Neural cell (in vitro differentiated cells): ENCODE measurements around the gene MRTFB. TPM values are rescaled to one million over a fixed set of nuclear protein-coding genes. Genes with fewer than 3 reads are reported as not detected.

ENCODE experiments used
- H2AFZ ChIP-seq: fragments of 200-600, 300-800 bp; sonication (generic), shearing (Covaris generic); 2 replicates; pipeline ENCODE4 v1.6.0; 2014; ENCODE audit warnings: low read depth, mild to moderate bottlenecking, antibody characterized with exemption, low read length, moderate library complexity
- H3F3A ChIP-seq: fragments of 200-600 bp; shearing (Covaris generic); 2 replicates; pipeline ENCODE4 v1.6.1; 2016; ENCODE audit warnings: mild to moderate bottlenecking, moderate library complexity, mixed read lengths, antibody characterized with exemption, low read length; ENCODE audit not compliant: insufficient read depth, poor library complexity, severe bottlenecking
- H3K27ac ChIP-seq: fragments of 200-600, 300-800 bp; sonication (generic), shearing (Covaris generic); 2 replicates; pipeline ENCODE4 v1.5.1; 2014; ENCODE audit warnings: mild to moderate bottlenecking, low read length, moderate library complexity
- H3K27me3 ChIP-seq: fragments of 300-800, 200-600 bp; sonication (generic), shearing (Covaris generic); 2 replicates; pipeline ENCODE4 v1.6.0; 2014; ENCODE audit warnings: mild to moderate bottlenecking, low read depth, low read length, moderate library complexity; ENCODE audit not compliant: insufficient read depth
- H3K36me3 ChIP-seq: fragments of 300-800, 200-600 bp; sonication (generic), shearing (Covaris generic); 2 replicates; pipeline ENCODE4 v1.5.1; 2014; ENCODE audit warnings: mild to moderate bottlenecking, antibody characterized with exemption, low read length, moderate library complexity; ENCODE audit not compliant: insufficient read depth
- H3K4me2 ChIP-seq: fragments of 300-800, 200-600 bp; sonication (generic), shearing (Covaris generic); 2 replicates; pipeline ENCODE4 v1.6.0; 2014; ENCODE audit warnings: mild to moderate bottlenecking, low read length
- H3K4me3 ChIP-seq: fragments of 300-800, 200-600 bp; sonication (generic), shearing (Covaris generic); 2 replicates; pipeline ENCODE4 v1.5.1; 2014; ENCODE audit warnings: mild to moderate bottlenecking, low read length, moderate library complexity
- H3K79me2 ChIP-seq: fragments of 200-600 bp; shearing (Covaris generic); replicated peaks from 2 replicates; pipeline ENCODE4 v1.6.0; 2014; ENCODE audit warnings: mild to moderate bottlenecking, low read length, moderate library complexity; ENCODE audit not compliant: insufficient read depth
- H3K9ac ChIP-seq: fragments of 300-800, 200-600 bp; sonication (generic), shearing (Covaris generic); 2 replicates; pipeline ENCODE4 v1.6.1; 2016; ENCODE audit warnings: mild to moderate bottlenecking, low read length, mixed read lengths
- H3K9me2 ChIP-seq: fragments of 200-600 bp; shearing (Covaris generic); 2 replicates; pipeline ENCODE4 v1.6.1; 2016; ENCODE audit warnings: mild to moderate bottlenecking, low read length, mixed read lengths; ENCODE audit not compliant: insufficient read depth
- H3K9me3 ChIP-seq: fragments of 200-600, 300-800 bp; sonication (generic), shearing (Covaris generic); 2 replicates; pipeline ENCODE4 v1.6.1; 2016; ENCODE audit warnings: mild to moderate bottlenecking, mixed run types, low read length, moderate library complexity, mixed read lengths
- H4K20me1 ChIP-seq: fragments of 200-600 bp; shearing (Covaris generic); 2 replicates; pipeline ENCODE4 v1.6.1; 2016; ENCODE audit warnings: mild to moderate bottlenecking, mixed run types; ENCODE audit not compliant: insufficient read depth
- EP300 ChIP-seq: fragments of 450-650 bp; conservative IDR thresholded peaks from 2 replicates; pipeline ENCODE4 v1.6.1; 2014; ENCODE audit warnings: antibody characterized with exemption, mild to moderate bottlenecking, moderate library complexity; ENCODE audit not compliant: poor library complexity, severe bottlenecking
- EZH2 ChIP-seq: fragments of 200-600, 300-800 bp; shearing (Covaris generic), sonication (generic); IDR thresholded peaks from 2 replicates; pipeline ENCODE4 v1.6.1; 2014; ENCODE audit warnings: antibody characterized with exemption, low read length, borderline replicate concordance, mild to moderate bottlenecking; ENCODE audit not compliant: insufficient read depth, poor library complexity, severe bottlenecking
- MXI1 ChIP-seq: fragments of 450-650 bp; conservative IDR thresholded peaks from 2 replicates; pipeline ENCODE4 v1.6.1; 2014; ENCODE audit warnings: antibody characterized with exemption, mild to moderate bottlenecking; ENCODE audit not compliant: poor library complexity, severe bottlenecking
- POLR2AphosphoS5 ChIP-seq: IDR thresholded peaks from 2 replicates; pipeline ENCODE4 v1.6.1; 2012
- RAD21 ChIP-seq: fragments of 450-650 bp; conservative IDR thresholded peaks from 2 replicates; pipeline ENCODE4 v1.6.1; 2014; ENCODE audit warnings: antibody characterized with exemption, mild to moderate bottlenecking, moderate library complexity
- SMC3 ChIP-seq: fragments of 450-650 bp; conservative IDR thresholded peaks from 2 replicates; pipeline ENCODE4 v1.6.1; 2014; ENCODE audit warnings: antibody characterized with exemption, mild to moderate bottlenecking, moderate library complexity; ENCODE audit not compliant: poor library complexity
- TAF1 ChIP-seq: IDR thresholded peaks from 2 replicates; pipeline ENCODE4 v1.6.1; 2012; ENCODE audit warnings: low read depth
- polyA plus RNA-seq: library from polyadenylated mRNA; depleted of rRNA; stranded (reverse); fragments of >200 nt; gene quantifications from 2 replicates; pipeline ENCODE4 v1.2.3, GENCODE V29; 2014
- TF ChIP-seq, protein P1 (sequence below): IDR thresholded peaks from 2 replicates; pipeline ENCODE4 v1.6.1; 2012; ENCODE audit warnings: borderline replicate concordance
- TF ChIP-seq, protein P2 (sequence below): fragments of 450-650 bp; IDR thresholded peaks from 2 replicates; pipeline ENCODE4 v1.5.1; 2014; ENCODE audit warnings: antibody characterized with exemption, mild to moderate bottlenecking, moderate library complexity; ENCODE audit not compliant: poor library complexity, severe bottlenecking

MRTFB gene
- polyA plus RNA-seq, 1 donor from 2014 or later, result 18.6 TPM

DNA sequence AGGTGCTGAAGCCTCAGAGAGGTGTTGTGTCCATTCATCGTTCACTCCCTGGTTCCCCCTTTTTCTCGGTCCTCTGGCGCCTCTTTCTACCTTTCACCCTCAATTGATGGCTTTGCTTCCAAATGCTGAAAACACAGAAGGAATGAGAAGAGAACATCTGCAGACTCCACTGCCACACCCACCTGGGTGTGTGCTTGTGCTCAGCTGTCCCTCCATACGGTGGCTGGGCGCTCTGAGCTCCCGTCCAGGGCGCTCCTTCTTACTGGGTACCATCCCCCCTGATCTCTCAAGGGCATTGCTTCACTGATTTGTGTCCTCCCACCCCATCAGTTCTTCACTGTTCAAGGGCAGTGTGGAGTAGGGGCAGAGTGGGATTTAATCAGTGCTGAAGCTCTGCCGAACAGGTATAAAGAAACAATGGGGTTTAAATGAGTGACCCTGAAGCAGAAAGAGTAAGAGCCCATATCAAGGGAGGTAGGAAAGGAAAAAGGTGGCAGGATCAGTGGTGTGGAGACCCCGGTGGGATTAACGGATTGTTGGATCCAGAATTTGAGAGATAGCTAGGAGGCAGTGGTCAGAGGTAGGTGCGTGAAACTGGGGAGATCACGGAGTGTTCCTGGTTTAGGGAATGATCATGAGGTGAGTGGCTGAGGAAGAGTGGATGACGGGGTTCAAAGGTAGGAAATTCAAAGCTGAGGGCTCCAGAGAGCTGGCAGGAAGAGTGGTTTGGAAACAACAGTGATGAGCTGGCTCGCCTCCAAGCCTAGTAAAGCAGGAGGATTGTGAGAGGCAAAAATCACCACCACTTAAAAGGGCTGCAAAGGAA lies 40.8 kb downstream of the MRTFB start:
- no peaks in the 10 kb centered on the region for H3K36me3 ChIP-seq
- no peak overlapping the region for H3K9ac ChIP-seq
- no peaks in the 10 kb centered on the region for H3K9me2 ChIP-seq
- no peaks in the 10 kb centered on the region for H4K20me1 ChIP-seq
- TF ChIP-seq EZH2 (no peak), SMC3 (no peak), MXI1 (no peak), RAD21 (no peak), EP300 (no peak)
- TF ChIP-seq, protein P1, sequence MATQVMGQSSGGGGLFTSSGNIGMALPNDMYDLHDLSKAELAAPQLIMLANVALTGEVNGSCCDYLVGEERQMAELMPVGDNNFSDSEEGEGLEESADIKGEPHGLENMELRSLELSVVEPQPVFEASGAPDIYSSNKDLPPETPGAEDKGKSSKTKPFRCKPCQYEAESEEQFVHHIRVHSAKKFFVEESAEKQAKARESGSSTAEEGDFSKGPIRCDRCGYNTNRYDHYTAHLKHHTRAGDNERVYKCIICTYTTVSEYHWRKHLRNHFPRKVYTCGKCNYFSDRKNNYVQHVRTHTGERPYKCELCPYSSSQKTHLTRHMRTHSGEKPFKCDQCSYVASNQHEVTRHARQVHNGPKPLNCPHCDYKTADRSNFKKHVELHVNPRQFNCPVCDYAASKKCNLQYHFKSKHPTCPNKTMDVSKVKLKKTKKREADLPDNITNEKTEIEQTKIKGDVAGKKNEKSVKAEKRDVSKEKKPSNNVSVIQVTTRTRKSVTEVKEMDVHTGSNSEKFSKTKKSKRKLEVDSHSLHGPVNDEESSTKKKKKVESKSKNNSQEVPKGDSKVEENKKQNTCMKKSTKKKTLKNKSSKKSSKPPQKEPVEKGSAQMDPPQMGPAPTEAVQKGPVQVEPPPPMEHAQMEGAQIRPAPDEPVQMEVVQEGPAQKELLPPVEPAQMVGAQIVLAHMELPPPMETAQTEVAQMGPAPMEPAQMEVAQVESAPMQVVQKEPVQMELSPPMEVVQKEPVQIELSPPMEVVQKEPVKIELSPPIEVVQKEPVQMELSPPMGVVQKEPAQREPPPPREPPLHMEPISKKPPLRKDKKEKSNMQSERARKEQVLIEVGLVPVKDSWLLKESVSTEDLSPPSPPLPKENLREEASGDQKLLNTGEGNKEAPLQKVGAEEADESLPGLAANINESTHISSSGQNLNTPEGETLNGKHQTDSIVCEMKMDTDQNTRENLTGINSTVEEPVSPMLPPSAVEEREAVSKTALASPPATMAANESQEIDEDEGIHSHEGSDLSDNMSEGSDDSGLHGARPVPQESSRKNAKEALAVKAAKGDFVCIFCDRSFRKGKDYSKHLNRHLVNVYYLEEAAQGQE, result no peak
- H3K4me3 ChIP-seq, result no peak overlapping the region
- H3K27me3 ChIP-seq, result no peaks in the 10 kb centered on the region
- H3K4me2 ChIP-seq, result no peak overlapping the region
- no peaks in the 10 kb centered on the region for H3K9me3 ChIP-seq
- H2AFZ ChIP-seq, result no peak overlapping the region
- no peaks in the 10 kb centered on the region for H3F3A ChIP-seq
- H3K27ac ChIP-seq, result no peak overlapping the region
- peaks cover 8% of the 10 kb centered on the region for H3K79me2 ChIP-seq

DNA sequence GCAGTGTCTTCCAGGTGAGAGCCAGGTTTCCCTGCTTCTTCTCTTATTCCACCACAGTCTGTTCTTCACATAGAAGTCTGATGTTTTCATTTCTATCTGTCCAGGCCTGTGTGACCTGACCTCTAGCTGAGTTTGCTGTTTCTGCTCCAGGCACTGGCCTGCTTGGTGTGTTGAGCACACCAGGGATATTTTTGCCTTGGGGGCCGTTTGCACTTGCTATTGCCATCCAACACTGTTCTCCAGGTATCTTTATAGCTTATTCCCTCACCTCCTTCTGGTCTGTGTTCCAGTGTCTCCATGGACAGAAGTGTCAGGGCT lies 41.4 kb downstream of the MRTFB start:
- Histone ChIP-seq H3K27ac (no peak overlapping the region), H3K36me3 (no peaks in the 10 kb centered on the region), H2AFZ (no peak overlapping the region), H4K20me1 (no peaks in the 10 kb centered on the region), H3K9me2 (no peaks in the 10 kb centered on the region), H3K27me3 (no peaks in the 10 kb centered on the region), H3K79me2 (peaks cover 8% of the 10 kb centered on the region), H3K4me2 (no peak overlapping the region), H3K9me3 (no peaks in the 10 kb centered on the region), H3K9ac (no peak overlapping the region), H3F3A (no peaks in the 10 kb centered on the region), H3K4me3 (no peak overlapping the region)
- TF ChIP-seq EZH2, result no peak
- no peak for TF ChIP-seq TAF1
- TF ChIP-seq MXI1, result no peak
- no peak for TF ChIP-seq POLR2AphosphoS5
- no peak for TF ChIP-seq RAD21
- TF ChIP-seq EP300, result no peak
- TF ChIP-seq SMC3, result no peak
- TF ChIP-seq, protein P2, sequence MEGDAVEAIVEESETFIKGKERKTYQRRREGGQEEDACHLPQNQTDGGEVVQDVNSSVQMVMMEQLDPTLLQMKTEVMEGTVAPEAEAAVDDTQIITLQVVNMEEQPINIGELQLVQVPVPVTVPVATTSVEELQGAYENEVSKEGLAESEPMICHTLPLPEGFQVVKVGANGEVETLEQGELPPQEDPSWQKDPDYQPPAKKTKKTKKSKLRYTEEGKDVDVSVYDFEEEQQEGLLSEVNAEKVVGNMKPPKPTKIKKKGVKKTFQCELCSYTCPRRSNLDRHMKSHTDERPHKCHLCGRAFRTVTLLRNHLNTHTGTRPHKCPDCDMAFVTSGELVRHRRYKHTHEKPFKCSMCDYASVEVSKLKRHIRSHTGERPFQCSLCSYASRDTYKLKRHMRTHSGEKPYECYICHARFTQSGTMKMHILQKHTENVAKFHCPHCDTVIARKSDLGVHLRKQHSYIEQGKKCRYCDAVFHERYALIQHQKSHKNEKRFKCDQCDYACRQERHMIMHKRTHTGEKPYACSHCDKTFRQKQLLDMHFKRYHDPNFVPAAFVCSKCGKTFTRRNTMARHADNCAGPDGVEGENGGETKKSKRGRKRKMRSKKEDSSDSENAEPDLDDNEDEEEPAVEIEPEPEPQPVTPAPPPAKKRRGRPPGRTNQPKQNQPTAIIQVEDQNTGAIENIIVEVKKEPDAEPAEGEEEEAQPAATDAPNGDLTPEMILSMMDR, result no peak
- TF ChIP-seq, protein P1, result no peak
